ENCODE results near the gene RNF144A.
A peak's percentile ranks its signal among the peaks of the same experiment; 100 is the strongest.

DNA sequence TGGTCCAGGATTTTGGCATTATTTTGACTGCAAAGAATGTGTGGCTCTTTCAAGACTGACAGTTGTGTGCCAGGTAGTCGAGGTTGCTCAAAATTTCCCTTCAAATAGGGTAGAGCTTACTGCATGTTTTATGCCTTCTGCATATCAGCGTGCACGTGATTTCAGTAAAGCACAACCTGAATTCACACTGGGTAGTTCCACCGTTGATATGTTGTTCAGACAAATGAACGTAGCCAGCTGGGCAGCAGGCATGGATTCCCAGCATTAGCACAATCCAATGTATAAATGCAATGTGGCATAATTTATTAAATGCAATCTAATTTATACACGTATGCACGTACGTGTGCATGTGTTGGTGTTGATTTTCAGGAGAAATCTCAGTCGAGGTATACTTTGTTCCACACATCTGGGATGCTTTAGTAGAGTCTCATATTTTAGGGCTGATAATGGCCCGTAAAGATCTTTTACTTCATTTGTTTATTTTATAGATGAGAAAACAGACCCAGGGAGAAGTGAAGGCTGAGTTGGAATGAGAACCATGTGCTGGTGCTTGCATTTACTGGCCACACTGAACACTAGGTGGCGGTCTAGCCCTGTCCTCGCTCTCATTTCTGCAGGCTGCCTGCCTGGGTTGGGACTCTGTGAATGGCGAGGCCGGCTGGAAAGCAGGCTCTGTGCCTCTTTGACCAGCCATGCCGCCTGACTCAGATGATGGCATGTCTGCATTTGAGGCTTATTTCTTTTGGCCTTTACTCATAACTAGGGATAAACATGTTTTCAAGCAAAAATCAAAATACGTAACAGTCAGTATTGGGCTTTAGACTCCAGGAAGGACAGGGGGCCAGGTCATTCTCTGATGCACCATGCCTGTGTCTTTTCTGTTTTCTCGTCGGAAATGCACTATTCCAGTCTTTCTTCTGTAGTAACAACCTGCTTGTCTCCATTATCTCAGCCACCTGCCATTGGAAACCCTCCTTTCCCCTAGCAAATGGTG, 120.4 kb downstream of the RNF144A start:
- TF ChIP-seq POLR2A (IDR thresholded peaks at IDR 0.05) (no peak), EP300 (IDR thresholded peaks at IDR 0.05) (no peak)
- TF ChIP-seq, protein P1, sequence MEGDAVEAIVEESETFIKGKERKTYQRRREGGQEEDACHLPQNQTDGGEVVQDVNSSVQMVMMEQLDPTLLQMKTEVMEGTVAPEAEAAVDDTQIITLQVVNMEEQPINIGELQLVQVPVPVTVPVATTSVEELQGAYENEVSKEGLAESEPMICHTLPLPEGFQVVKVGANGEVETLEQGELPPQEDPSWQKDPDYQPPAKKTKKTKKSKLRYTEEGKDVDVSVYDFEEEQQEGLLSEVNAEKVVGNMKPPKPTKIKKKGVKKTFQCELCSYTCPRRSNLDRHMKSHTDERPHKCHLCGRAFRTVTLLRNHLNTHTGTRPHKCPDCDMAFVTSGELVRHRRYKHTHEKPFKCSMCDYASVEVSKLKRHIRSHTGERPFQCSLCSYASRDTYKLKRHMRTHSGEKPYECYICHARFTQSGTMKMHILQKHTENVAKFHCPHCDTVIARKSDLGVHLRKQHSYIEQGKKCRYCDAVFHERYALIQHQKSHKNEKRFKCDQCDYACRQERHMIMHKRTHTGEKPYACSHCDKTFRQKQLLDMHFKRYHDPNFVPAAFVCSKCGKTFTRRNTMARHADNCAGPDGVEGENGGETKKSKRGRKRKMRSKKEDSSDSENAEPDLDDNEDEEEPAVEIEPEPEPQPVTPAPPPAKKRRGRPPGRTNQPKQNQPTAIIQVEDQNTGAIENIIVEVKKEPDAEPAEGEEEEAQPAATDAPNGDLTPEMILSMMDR (IDR thresholded peaks at IDR 0.05), result peak in 2 of 3 donors; percentile 17 to 48

All from ovary (tissue), 3 donors.